HepG2 (cell line): ENCODE data around the gene MARCHF2. TPM values are rescaled to one million over a fixed set of nuclear protein-coding genes. Genes with fewer than 3 reads are reported as not detected.
A peak's percentile ranks its signal among the peaks of the same experiment; 100 is the strongest.

Experiments used
- AGO2 ChIP-seq: fragments of 200-400 bp; formaldehyde crosslinking; optimal IDR thresholded peaks from 2 replicates; pipeline ENCODE3; 2017; ENCODE audit warnings: mild to moderate bottlenecking, low read depth, low read length, moderate library complexity
- ARNTL ChIP-seq: sonication (generic); formaldehyde crosslinking; IDR thresholded peaks from 2 replicates; pipeline ENCODE4 v1.4.0; 2020; ENCODE audit warnings: mild to moderate bottlenecking, missing genetic modification reagents
- BORCS8-MEF2B ChIP-seq: sonication (generic); formaldehyde crosslinking; IDR thresholded peaks from 2 replicates; pipeline ENCODE4 v1.8.0; 2022; ENCODE audit warnings: mild to moderate bottlenecking, missing genetic modification reagents
- EEA1 ChIP-seq: sonication (generic); formaldehyde crosslinking; IDR thresholded peaks from 2 replicates; pipeline ENCODE4 v1.5.1; 2020; ENCODE audit warnings: mild to moderate bottlenecking, missing genetic modification reagents, borderline replicate concordance
- HNF4A ChIP-seq: sonication (generic); formaldehyde crosslinking; IDR thresholded peaks from 2 replicates; pipeline ENCODE4 v1.4.0; 2020; ENCODE audit warnings: missing genetic modification reagents
- LCORL ChIP-seq, 2 experiments: fragments of 450-650 bp in 1 of 2; sonication (generic) in 1 of 2; formaldehyde crosslinking in 1 of 2; IDR thresholded peaks; 2 replicates each; pipeline versions ENCODE4 v1.5.0 to v1.6.1; 2017 to 2020; ENCODE audit warnings: antibody characterized with exemption in 1 of 2, missing genetic modification reagents in 1 of 2
- MTF2 ChIP-seq: sonication (generic); formaldehyde crosslinking; IDR thresholded peaks from 2 replicates; pipeline ENCODE4 v1.5.0; 2020; ENCODE audit warnings: missing genetic modification reagents, borderline replicate concordance
- MXI1 ChIP-seq: IDR thresholded peaks from 3 replicates; pipeline ENCODE4 v1.6.1; 2012; ENCODE audit warnings: low read depth, low read length, inconsistent platforms, borderline replicate concordance
- ZFAT ChIP-seq: sonication (generic); formaldehyde crosslinking; conservative IDR thresholded peaks from 2 replicates; pipeline ENCODE4 v1.8.1; 2023; ENCODE audit warnings: missing genetic modification reagents, inconsistent platforms
- ZNF205 ChIP-seq: IDR thresholded peaks from 2 replicates; pipeline ENCODE4 v1.6.1; 2018; ENCODE audit warnings: missing biosample characterization, missing genetic modification reagents
- ZNF230 ChIP-seq: sonication (generic); formaldehyde crosslinking; IDR thresholded peaks from 2 replicates; pipeline ENCODE4 v1.4.0; 2020; ENCODE audit warnings: mild to moderate bottlenecking, missing genetic modification reagents
- ZNF274 ChIP-seq: sonication (generic); formaldehyde crosslinking; IDR thresholded peaks from 2 replicates; pipeline ENCODE4 v1.5.1; 2020; ENCODE audit warnings: mild to moderate bottlenecking, missing genetic modification reagents
- ZNF34 ChIP-seq: sonication (generic); formaldehyde crosslinking; IDR thresholded peaks from 2 replicates; pipeline ENCODE4 v1.4.0; 2020; ENCODE audit warnings: mild to moderate bottlenecking, missing genetic modification reagents, borderline replicate concordance
- ZNF510 ChIP-seq: sonication (generic); formaldehyde crosslinking; IDR thresholded peaks from 2 replicates; pipeline ENCODE4 v1.4.0; 2020; ENCODE audit warnings: low read depth, mild to moderate bottlenecking, missing genetic modification reagents
- ZNF543 ChIP-seq: sonication (generic); formaldehyde crosslinking; IDR thresholded peaks from 2 replicates; pipeline ENCODE4 v1.4.0; 2020; ENCODE audit warnings: mild to moderate bottlenecking, missing genetic modification reagents
- ZNF629 ChIP-seq: sonication (generic); formaldehyde crosslinking; conservative IDR thresholded peaks from 2 replicates; pipeline ENCODE4 v1.5.0; 2020; ENCODE audit warnings: missing genetic modification reagents
- ZNF720 ChIP-seq: sonication (generic); formaldehyde crosslinking; IDR thresholded peaks from 2 replicates; pipeline ENCODE4 v1.4.0; 2020; ENCODE audit warnings: missing genetic modification reagents
- ZNF724P ChIP-seq: sonication (generic); formaldehyde crosslinking; IDR thresholded peaks from 2 replicates; pipeline ENCODE4 v1.8.0; 2022; ENCODE audit warnings: missing genetic modification reagents, borderline replicate concordance
- ZSCAN22 ChIP-seq: sonication (generic); formaldehyde crosslinking; IDR thresholded peaks from 2 replicates; pipeline ENCODE4 v1.4.0; 2020; ENCODE audit warnings: mild to moderate bottlenecking, missing genetic modification reagents
- polyA plus RNA-seq, 8 experiments: library from polyadenylated mRNA; depleted of rRNA in 3 of 8; stranded (reverse) in 7 of 8; unstranded in 1 of 8; fragments of >200 nt; fragmentation: Illumina TruSeq in 4 of 8; extraction: Trizol in 4 of 8; gene quantifications; 2 replicates each; pipeline versions ENCODE4 v1.2.1 to v1.2.3, GENCODE V29; 2011 to 2016; ENCODE audit warnings: low read depth in 4 of 8, missing spikeins in 1 of 8, mixed read lengths in 1 of 8; ENCODE audit not compliant: insufficient read depth in 1 of 8
- total RNA-seq, 5 experiments: library from RNA; depleted of rRNA; stranded (reverse); fragments of >200 nt; fragmentation: Illumina TruSeq; extraction: Trizol; gene quantifications; 2 replicates each; pipeline ENCODE4 v1.2.3, GENCODE V29; 2016; ENCODE audit warnings: low read depth in 1 of 5
- TF ChIP-seq, protein P1 (sequence below): sonication (generic); formaldehyde crosslinking; conservative IDR thresholded peaks from 2 replicates; pipeline ENCODE4 v1.8.0; 2022; ENCODE audit warnings: mild to moderate bottlenecking, moderate library complexity, missing genetic modification reagents
- TF ChIP-seq, protein P2 (sequence below): fragments of 450-650 bp; IDR thresholded peaks from 2 replicates; pipeline ENCODE4 v1.6.1; 2017
- TF ChIP-seq, protein P3 (sequence below): sonication (generic); formaldehyde crosslinking; IDR thresholded peaks from 2 replicates; pipeline ENCODE4 v1.4.0; 2020; ENCODE audit warnings: mild to moderate bottlenecking, missing genetic modification reagents
- TF ChIP-seq, protein P4 (sequence below): sonication (generic); formaldehyde crosslinking; IDR thresholded peaks from 2 replicates; pipeline ENCODE4 v1.4.0; 2020; ENCODE audit warnings: missing genetic modification reagents

MARCHF2 gene
- total and polyA plus RNA-seq, 2 of the 13 experiments (the other 11 are each of a cell fraction or from before 2014, with no cell fraction given), result 12.7 to 13.0 TPM

DNA sequence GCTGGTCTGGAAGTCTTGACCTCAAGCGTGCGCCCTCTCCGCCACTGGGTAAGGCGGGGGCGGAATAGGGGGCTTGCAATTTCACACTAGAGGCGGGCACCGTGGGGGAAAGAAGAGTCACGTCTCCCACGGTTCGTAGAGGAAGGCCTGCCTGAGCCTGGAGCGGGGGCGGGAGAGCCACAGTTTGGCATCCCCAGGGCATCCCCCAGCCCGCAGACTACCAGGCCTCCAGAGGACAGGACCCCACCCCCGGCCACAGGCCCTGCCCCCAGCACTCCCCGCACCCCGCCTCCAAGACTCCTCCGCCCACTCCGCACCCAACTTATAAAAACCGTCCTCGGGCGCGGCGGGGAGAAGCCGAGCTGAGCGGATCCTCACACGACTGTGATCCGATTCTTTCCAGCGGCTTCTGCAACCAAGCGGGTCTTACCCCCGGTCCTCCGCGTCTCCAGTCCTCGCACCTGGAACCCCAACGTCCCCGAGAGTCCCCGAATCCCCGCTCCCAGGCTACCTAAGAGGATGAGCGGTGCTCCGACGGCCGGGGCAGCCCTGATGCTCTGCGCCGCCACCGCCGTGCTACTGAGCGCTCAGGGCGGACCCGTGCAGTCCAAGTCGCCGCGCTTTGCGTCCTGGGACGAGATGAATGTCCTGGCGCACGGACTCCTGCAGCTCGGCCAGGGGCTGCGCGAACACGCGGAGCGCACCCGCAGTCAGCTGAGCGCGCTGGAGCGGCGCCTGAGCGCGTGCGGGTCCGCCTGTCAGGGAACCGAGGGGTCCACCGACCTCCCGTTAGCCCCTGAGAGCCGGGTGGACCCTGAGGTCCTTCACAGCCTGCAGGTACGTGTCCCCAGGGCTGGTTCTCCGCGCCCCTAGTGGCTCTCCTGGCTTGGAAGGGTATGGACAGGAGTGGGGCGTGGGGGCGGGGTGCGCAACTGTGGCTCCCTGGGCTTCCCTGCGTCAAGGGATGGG is 49.0 kb upstream of the MARCHF2 start, which contains the start of gene ANGPTL4 (continued):
- TF ChIP-seq LCORL (IDR thresholded peaks at IDR 0.05), result no peak
- TF ChIP-seq LCORL (CRISPR knock-in tag; IDR thresholded peaks at IDR 0.05), result no peak; the same call in 1 of the 2 replicates
- TF ChIP-seq ZNF543 (CRISPR knock-in tag), result peak; percentile 66; the same call in 1 of the 2 replicates
- no peak for TF ChIP-seq ZNF720 (CRISPR knock-in tag)
- TF ChIP-seq AGO2, result peak; percentile 80
- no peak; the same call in 1 of the 2 replicates for TF ChIP-seq MTF2
- TF ChIP-seq, protein P1, sequence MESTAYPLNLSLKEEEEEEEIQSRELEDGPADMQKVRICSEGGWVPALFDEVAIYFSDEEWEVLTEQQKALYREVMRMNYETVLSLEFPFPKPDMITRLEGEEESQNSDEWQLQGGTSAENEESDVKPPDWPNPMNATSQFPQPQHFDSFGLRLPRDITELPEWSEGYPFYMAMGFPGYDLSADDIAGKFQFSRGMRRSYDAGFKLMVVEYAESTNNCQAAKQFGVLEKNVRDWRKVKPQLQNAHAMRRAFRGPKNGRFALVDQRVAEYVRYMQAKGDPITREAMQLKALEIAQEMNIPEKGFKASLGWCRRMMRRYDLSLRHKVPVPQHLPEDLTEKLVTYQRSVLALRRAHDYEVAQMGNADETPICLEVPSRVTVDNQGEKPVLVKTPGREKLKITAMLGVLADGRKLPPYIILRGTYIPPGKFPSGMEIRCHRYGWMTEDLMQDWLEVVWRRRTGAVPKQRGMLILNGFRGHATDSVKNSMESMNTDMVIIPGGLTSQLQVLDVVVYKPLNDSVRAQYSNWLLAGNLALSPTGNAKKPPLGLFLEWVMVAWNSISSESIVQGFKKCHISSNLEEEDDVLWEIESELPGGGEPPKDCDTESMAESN, result peak; percentile 76; the same call in 1 of the 2 replicates
- TF ChIP-seq ZNF629 (CRISPR knock-in tag), result 0 out of 2 replicates have a peak, but pooled peaks have one; percentile 13
- TF ChIP-seq, protein P2, sequence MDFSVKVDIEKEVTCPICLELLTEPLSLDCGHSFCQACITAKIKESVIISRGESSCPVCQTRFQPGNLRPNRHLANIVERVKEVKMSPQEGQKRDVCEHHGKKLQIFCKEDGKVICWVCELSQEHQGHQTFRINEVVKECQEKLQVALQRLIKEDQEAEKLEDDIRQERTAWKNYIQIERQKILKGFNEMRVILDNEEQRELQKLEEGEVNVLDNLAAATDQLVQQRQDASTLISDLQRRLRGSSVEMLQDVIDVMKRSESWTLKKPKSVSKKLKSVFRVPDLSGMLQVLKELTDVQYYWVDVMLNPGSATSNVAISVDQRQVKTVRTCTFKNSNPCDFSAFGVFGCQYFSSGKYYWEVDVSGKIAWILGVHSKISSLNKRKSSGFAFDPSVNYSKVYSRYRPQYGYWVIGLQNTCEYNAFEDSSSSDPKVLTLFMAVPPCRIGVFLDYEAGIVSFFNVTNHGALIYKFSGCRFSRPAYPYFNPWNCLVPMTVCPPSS, result no peak
- TF ChIP-seq ARNTL, result peak; percentile 40; the same call in 1 of the 2 replicates
- TF ChIP-seq, protein P3, sequence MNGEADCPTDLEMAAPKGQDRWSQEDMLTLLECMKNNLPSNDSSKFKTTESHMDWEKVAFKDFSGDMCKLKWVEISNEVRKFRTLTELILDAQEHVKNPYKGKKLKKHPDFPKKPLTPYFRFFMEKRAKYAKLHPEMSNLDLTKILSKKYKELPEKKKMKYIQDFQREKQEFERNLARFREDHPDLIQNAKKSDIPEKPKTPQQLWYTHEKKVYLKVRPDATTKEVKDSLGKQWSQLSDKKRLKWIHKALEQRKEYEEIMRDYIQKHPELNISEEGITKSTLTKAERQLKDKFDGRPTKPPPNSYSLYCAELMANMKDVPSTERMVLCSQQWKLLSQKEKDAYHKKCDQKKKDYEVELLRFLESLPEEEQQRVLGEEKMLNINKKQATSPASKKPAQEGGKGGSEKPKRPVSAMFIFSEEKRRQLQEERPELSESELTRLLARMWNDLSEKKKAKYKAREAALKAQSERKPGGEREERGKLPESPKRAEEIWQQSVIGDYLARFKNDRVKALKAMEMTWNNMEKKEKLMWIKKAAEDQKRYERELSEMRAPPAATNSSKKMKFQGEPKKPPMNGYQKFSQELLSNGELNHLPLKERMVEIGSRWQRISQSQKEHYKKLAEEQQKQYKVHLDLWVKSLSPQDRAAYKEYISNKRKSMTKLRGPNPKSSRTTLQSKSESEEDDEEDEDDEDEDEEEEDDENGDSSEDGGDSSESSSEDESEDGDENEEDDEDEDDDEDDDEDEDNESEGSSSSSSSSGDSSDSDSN (CRISPR knock-in tag), result peak; percentile 82
- TF ChIP-seq ZNF34 (CRISPR knock-in tag), result 0 out of 2 replicates have a peak, but pooled peaks have one; percentile 46
- peak; percentile 91 for TF ChIP-seq ZNF205 (CRISPR knock-in tag)
- TF ChIP-seq ZSCAN22 (CRISPR knock-in tag), result no peak; the same call in 1 of the 2 replicates
- no peak; the same call in 1 of the 2 replicates for TF ChIP-seq ZNF724P (CRISPR knock-in tag)
- TF ChIP-seq MXI1, result no peak
- TF ChIP-seq ZNF274 (CRISPR knock-in tag), result peak; percentile 77; the same call in 1 of the 2 replicates
- 0 out of 2 replicates have a peak, but pooled peaks have one; percentile 61 for TF ChIP-seq ZNF510 (CRISPR knock-in tag)
- TF ChIP-seq HNF4A (CRISPR knock-in tag), result no peak
- no peak for TF ChIP-seq ZFAT (CRISPR knock-in tag)
- TF ChIP-seq EEA1 (CRISPR knock-in tag), result no peak
- peak; percentile 80; the same call in 1 of the 2 replicates for TF ChIP-seq ZNF230 (CRISPR knock-in tag)
- TF ChIP-seq, protein P4, sequence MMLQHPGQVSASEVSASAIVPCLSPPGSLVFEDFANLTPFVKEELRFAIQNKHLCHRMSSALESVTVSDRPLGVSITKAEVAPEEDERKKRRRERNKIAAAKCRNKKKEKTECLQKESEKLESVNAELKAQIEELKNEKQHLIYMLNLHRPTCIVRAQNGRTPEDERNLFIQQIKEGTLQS (CRISPR knock-in tag), result no peak
- TF ChIP-seq BORCS8-MEF2B (CRISPR knock-in tag), result 0 out of 2 replicates have a peak, but pooled peaks have one; percentile 77
